Measurements from ENCODE around the gene TBC1D22A. TPM values are rescaled to one million over a fixed set of nuclear protein-coding genes. Genes with fewer than 3 reads are reported as not detected.
A peak's percentile ranks its signal among the peaks of the same experiment; 100 is the strongest.

The TBC1D22A gene
- total RNA-seq, 1 experiment from 2014 or later = 8.2 TPM

DNA sequence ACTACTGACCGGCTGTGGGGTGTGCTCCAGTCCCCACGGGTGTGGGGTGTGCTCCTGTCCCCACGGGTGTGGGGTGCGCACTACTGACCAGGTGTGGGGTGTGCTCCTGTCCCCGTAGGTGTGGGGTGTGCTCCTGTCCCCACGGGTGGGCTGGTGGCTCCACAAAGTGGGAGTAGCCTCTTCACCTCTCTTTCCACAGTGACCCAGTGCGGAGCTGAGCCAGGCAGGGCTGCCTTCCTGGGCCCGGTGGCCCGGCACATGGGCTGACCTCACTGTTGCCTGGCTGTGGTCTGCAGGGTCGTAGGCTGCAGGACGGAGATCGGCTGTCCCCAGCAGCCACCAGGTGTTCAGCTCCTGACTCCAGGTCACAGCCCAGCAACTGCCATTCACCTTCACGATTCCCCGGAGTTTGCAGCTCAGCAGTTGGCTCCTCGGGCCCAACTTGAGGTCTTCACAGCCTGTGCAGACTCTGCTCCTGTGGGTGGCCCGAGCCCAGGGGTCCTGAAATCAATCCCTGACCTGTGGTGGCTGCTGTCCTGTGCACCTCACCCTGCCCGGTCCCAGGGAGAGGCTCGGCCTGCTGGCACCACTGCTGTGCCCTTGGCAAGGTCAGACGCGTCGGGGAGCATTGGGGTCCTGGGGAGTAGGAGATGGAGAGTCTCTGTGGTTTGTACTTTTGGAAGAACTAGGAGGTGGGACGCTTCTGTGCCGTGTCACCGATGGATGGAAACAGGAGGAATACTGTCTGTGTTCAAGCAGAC is 414.3 kb downstream of the TBC1D22A start:
- Histone ChIP-seq H3K4me3 (ENCODE audit: insufficient read depth, low read depth, low read length) (no peak overlapping the region), H3K27me3 (ENCODE audit: control insufficient read depth, insufficient read depth, low read length) (no peaks in the 10 kb centered on the region), H3K36me3 (replicated peaks; ENCODE audit: control insufficient read depth, insufficient read depth, low read length) (no peaks in the 10 kb centered on the region)
- no peak for DNase-seq

DNA sequence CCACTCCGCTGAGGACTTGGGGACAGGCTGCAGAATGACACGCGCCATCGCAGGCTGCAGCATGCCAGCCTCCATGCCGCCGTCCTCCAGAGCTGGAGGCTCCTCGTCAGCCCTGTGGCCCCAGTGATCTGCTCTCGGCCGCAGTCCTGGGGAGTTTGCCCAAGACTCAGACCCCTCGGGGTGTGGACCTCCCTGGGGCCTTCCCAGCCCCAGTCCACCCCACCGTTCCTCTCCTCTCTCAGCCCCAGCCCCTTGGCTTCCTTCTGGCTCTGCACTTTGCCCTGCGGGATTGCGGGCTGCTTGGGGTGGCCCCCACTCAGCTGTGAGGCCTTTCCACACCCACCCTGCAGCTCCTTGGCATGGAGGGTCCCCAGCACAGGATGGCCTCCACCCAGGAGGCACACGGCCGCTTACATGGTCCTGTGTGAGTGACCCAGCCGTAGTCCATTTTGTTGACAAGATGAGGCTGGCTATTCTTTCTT is 414.9 kb downstream of the TBC1D22A start:
- DNase-seq = no peak
- no peaks in the 10 kb centered on the region for H3K27me3 ChIP-seq (ENCODE audit: control insufficient read depth, insufficient read depth, low read length)
- no peaks in the 10 kb centered on the region for H3K36me3 ChIP-seq (replicated peaks; ENCODE audit: control insufficient read depth, insufficient read depth, low read length)
- H3K4me3 ChIP-seq (ENCODE audit: insufficient read depth, low read depth, low read length) = no peak overlapping the region

DNA sequence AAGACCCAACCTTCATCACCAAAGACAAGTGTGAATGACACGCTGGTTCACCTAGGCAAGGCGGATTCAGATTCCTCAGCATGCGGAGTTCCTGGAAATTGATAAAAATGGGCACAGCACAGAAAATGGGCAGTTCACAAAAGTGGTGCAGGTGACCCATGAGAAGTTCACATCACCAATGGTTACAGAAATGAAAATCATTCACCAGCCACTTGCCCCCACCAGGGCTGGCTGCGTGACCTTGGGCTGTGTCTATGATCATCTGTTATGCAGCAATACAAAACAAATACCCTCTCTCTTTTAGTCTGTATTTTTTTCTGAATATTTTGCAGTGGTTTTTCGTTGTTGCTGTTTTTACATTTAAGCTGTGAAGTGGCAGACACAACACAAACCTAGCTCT is 415.9 kb downstream of the TBC1D22A start:
- Histone ChIP-seq H3K27me3 (ENCODE audit: control insufficient read depth, insufficient read depth, low read length) (no peaks in the 10 kb centered on the region), H3K4me3 (ENCODE audit: insufficient read depth, low read depth, low read length) (no peak overlapping the region), H3K36me3 (replicated peaks; ENCODE audit: control insufficient read depth, insufficient read depth, low read length) (no peaks in the 10 kb centered on the region)
- no peak for DNase-seq

DNA sequence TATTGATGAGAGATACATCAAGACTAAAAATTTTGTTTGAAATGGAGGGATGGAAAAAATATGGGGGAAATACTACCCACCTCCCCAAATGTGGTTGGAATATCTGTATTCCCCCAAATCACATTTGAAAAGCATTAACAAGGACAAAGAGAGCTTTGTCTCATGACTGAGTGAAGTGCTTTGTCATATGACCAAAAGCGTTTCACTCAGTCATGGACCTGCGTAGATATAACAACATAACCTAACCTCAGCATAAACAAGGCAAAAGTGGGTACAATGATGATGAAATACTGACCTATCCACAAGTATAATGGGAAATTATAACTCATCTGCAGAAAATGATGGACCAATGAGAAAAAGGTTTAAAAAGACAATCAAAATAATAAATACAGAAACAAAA is 418.3 kb downstream of the TBC1D22A start:
- H3K27me3 ChIP-seq (ENCODE audit: control insufficient read depth, insufficient read depth, low read length) = no peaks in the 10 kb centered on the region
- H3K4me3 ChIP-seq (ENCODE audit: insufficient read depth, low read depth, low read length) = no peak overlapping the region
- DNase-seq = no peak
- H3K36me3 ChIP-seq (replicated peaks; ENCODE audit: control insufficient read depth, insufficient read depth, low read length) = no peaks in the 10 kb centered on the region

DNA sequence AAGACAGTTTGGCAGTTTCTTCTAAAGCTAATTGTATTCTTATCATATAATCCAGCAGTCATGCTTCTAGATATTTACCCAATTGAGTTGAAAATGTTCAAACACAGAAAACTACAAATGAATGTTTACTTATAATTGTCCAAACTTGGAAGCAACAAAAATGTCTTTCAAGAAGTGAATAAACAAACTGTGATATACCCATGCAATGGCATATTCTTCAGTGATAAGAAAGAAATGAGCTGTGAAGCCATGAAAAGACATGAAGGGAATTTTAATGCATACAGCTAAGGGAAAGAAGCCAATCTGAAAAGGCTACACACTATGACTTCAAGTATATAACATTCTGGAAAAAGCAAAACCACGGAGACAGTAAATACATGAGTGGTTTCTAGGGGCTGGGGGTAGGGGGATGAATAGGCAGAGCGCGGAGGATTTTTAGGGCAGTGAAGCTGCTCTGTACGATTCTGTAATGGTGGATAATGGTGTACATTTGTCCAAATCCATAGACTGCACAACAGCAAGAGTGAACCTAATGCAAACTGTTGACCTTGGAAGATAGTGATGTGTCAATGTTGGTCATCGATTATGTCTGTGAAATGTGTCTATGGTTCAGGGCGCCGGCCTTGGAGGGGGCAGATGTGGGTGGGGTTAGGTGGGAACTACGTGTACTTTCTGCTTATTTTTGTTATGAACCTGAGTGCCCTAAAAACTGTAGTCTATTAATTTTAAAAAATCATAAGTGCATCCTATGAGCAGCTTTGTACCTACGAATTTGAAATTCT is 424.9 kb downstream of the TBC1D22A start:
- no peak for DNase-seq
- no peaks in the 10 kb centered on the region for H3K27me3 ChIP-seq (ENCODE audit: control insufficient read depth, insufficient read depth, low read length)
- no peaks in the 10 kb centered on the region for H3K36me3 ChIP-seq (replicated peaks; ENCODE audit: control insufficient read depth, insufficient read depth, low read length)
- H3K4me3 ChIP-seq (ENCODE audit: insufficient read depth, low read depth, low read length) = no peak overlapping the region

DNA sequence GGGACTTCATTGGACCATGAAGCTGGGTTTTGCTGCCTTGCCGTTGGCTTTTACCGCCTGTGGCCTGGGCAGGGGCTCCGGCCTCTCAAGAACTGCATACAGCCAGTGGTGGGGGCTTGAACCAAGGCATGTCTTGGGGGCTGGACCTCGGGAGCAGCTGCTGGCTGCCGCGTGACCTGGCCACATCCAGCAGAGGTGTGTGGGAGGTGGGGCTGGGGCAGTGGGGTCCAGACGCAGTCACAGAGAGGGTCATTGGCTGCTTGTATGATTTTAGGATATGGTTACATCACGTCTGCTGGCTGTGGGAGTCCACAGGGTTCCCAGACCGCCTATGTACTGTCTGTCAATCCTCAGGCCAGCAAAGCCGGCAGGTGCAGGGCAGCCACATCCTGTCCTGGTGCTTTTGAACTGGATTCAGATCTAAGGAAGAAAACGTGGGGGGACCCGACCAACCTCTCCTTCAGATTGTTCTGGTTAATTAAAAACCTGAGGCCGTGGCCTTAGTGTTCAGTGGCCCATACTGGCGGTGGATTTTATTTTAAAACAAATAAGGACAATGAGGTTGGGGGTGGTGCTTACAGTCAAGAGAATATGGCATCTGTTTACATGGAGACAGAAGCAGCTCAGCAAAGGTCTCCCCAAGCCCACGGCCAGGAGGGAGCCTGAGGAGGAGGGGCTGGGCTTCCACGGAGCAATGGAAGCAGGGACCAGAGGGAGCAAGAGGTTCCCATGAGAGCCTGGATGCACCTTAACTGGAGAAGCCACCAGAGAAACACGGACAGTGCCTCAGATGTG is 426.0 kb downstream of the TBC1D22A start:
- no peaks in the 10 kb centered on the region for H3K36me3 ChIP-seq (replicated peaks; ENCODE audit: control insufficient read depth, insufficient read depth, low read length)
- H3K4me3 ChIP-seq (ENCODE audit: insufficient read depth, low read depth, low read length) = no peak overlapping the region
- no peak for DNase-seq
- H3K27me3 ChIP-seq (ENCODE audit: control insufficient read depth, insufficient read depth, low read length) = no peaks in the 10 kb centered on the region

DNA sequence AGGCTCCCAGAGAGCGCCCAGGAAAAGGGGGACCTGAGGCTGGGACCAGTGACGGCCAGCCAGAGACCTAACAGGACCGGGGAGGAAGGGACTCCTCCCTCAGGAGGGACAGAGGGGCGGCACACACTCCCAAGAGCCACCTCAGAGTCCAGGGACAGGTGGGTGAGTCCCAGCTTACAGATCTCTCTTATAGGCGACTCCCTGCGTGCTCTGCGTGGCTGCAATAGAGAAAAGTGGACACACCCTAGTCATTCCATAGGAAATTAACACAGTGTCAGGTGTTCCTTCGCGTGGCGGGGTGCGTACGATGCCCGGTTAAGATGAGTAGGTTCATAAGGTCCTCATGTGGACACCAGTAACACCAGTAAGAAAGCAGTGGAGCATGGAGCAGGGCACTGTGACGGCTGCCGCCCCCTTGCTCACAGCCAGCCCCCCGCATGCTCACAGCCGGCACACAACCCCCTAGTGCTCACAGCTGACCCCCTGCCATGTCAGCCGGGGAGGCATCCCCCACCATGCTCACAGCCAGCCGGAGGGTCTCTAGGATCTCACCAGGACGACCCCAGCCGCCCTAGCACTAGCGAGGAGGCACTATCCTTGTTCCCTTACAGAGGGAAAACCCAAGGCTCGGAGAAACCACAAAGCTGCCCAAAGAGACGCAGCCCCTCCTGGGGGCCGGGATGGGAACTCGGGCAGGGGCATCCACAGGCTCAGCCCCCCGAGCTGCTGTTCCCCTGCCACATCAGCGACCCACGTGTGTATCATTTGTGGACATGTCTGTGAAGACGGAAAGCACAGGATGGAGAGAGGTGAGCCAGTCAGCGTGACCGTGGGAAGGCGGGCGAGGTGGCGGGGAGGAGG is 426.8 kb downstream of the TBC1D22A start:
- no peak for DNase-seq
- Histone ChIP-seq H3K36me3 (replicated peaks; ENCODE audit: control insufficient read depth, insufficient read depth, low read length) (no peaks in the 10 kb centered on the region), H3K4me3 (ENCODE audit: insufficient read depth, low read depth, low read length) (no peak overlapping the region), H3K27me3 (ENCODE audit: control insufficient read depth, insufficient read depth, low read length) (no peaks in the 10 kb centered on the region)

DNA sequence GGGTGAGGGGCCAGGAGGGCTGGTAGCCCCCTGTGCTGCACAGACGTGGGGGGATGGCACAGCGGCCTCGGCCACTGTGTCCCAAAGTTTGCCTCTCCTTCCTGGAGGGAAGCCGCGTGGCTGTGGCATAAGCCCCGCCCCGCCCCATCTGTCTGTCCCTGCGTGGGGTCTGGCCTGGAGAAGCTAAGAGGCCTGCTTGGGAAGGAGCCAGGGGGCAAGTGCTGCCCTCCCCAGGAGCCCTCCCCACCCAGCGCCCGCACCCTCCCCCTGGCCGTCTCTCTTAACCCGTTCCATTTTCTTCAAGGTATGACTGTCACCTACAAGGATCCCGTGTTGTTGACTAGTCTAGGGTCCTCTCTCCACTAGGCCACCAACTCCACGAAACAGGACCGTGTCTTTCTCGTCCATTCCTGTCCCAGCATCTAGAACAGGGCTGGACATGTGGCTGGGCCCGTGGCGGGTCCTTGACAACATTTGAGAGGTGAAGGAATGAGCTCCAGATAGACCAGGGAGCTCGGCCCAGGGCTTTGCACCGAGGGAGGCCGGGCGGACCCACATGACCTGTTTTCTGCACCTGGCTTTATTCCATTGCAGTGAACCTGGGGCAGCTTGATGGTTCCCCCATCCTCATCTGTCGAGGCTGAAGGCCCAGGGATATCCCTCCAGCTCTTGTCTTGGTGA is 428.0 kb downstream of the TBC1D22A start:
- H3K4me3 ChIP-seq (ENCODE audit: insufficient read depth, low read depth, low read length) = no peak overlapping the region
- no peak for DNase-seq
- H3K27me3 ChIP-seq (ENCODE audit: control insufficient read depth, insufficient read depth, low read length) = no peaks in the 10 kb centered on the region
- H3K36me3 ChIP-seq (replicated peaks; ENCODE audit: control insufficient read depth, insufficient read depth, low read length) = no peaks in the 10 kb centered on the region

DNA sequence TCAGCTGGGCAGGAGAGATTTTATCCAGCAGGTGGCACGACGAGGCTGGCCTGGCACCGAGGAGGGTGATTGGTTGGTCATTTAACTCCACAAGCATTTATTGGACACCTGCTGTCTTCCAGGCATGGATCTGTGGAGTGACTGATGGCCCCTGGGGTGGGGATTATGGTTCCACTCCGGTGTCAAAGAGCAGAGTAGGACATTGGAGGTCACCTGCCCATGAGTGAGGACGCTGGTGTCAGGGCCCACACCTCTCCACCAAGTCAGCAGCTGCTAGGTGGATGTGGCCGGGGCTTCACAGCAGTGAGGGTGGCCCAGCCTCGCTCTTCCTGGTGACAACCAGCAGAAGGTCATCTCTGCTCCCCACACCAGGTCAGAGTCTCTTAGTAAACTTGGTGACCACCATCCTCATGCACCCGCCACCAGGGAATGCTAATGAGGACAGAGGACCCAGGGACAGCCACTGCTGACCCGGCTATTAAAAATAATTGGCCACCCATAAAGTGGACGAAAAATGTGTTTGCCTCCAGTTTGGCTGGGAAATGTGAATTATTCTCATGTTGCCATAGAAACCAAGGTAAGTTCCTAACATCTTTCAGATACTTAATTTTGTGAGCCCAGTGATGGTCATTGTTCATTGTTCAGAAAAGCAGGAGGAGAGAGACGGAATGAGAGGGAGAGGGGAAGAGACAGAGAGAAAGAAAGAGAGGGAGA is 428.7 kb downstream of the TBC1D22A start:
- Histone ChIP-seq H3K4me3 (ENCODE audit: insufficient read depth, low read depth, low read length) (no peak overlapping the region), H3K27me3 (ENCODE audit: control insufficient read depth, insufficient read depth, low read length) (no peaks in the 10 kb centered on the region), H3K36me3 (replicated peaks; ENCODE audit: control insufficient read depth, insufficient read depth, low read length) (no peaks in the 10 kb centered on the region)
- no peak for DNase-seq

DNA sequence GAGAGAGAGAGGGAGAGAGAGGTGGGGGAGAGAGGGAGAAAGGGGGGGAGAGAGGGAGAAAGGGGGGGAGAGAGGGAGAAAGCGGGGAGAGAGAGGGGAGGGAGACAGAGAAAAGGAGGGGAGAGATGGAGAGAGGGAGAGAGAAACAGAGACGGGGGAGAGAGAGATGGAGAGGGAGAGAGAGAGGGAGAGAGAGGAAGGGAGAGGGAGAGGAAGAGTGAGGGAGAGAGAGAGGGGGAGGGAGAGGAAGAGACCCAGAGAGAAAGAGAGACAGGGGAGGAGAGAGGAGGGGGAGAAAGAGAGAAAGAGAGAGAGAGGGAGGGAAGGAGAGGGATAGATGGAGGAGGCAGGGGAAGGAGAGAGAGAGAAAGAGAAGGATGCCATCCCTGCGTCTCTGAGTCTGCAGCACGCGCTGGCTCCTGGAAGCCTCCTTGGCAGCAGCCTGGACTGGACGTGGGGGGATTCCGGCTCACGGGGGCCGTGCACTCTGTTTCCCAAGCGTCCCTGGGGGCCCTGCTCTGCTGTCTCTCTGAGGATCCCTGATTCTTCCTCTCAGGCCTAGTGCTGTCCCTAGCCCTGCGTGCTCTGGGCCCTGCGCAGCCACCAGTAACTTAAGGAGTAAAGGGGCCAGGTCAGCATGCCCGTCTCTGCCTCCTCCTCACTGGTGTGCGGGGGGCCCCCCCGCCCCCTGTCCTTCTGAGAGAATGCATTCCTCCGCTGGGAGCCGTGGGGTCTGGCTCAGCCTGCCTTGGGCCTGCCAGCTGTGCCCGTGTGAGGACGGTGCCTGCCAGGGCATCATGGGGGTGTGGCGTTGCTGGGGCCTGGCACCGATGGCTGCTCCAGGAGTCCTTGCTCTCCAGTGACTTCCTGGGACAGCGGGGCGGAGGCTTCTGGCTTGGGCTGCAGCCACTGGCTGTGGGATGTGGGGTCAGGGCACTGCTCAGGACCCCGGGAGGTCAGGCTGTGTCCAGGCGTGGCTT is 429.5 kb downstream of the TBC1D22A start:
- H3K27me3 ChIP-seq (ENCODE audit: control insufficient read depth, insufficient read depth, low read length) = no peaks in the 10 kb centered on the region
- no peaks in the 10 kb centered on the region for H3K36me3 ChIP-seq (replicated peaks; ENCODE audit: control insufficient read depth, insufficient read depth, low read length)
- DNase-seq = peak; percentile 44
- H3K4me3 ChIP-seq (ENCODE audit: insufficient read depth, low read depth, low read length) = no peak overlapping the region

DNA sequence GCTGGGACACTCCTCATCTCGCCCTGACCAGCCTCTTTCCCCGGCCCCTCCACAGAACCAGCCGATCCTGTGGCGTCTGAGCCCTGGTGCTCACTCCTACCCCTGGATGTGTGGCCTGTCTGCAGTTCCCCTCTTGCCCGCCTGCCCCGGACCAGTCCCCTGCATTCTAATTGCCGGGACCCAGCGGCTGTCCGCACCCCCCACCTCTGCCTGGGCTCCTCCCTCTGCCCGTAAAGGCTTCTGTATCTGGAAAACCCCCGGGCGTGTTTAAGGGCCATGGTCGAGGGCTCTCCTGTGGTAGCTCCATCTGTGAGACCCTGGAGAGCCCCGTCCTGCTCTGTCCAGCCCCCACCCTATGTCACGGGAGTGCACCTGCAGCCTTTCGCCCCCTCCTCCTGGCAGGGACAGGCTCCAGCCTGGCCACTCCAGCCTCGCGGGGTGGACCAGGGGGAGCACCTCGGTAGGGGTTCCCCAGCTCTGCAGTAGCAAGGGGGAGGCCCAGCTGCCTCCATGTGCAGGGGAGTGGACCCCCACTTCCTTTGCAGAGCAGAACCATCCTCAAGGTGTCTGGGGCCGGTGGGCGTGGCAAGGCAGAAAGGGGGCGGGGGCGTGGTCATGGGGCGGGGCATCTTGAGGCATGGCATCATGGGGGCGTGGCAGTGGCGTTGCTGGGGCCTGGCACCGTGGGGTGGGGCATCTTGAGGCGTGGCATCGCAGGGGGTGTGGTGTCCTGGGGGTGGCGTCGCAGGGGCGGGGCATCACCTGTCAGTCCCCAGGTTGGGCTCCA is 430.4 kb downstream of the TBC1D22A start:
- Histone ChIP-seq H3K36me3 (replicated peaks; ENCODE audit: control insufficient read depth, insufficient read depth, low read length) (no peaks in the 10 kb centered on the region), H3K4me3 (ENCODE audit: insufficient read depth, low read depth, low read length) (no peak overlapping the region), H3K27me3 (ENCODE audit: control insufficient read depth, insufficient read depth, low read length) (no peaks in the 10 kb centered on the region)
- peak; percentile 50 for DNase-seq
